Measurements from ENCODE around the gene IGSF21. TPM values are rescaled to one million over a fixed set of nuclear protein-coding genes. Genes with fewer than 3 reads are reported as not detected.

The IGSF21 gene
- total RNA-seq, 1 donor from 2014 or later = not detected

GRCh38 chr1:18312961-18313360 is 205.4 kb downstream of the IGSF21 start:
- H3K36me3 Mint-ChIP-seq (ENCODE audit: insufficient read depth) = no peaks in the 10 kb centered on the region
- no peaks in the 10 kb centered on the region for H3K4me1 Mint-ChIP-seq (ENCODE audit: low read depth)
- peaks cover 16% of the 10 kb centered on the region for H3K27me3 Mint-ChIP-seq
- TF ChIP-seq CTCF (IDR thresholded peaks at IDR 0.05; ENCODE audit: unreplicated experiment) = no peak
- no peak overlapping the region for H3K4me3 Mint-ChIP-seq (ENCODE audit: low read depth)
- H3K27ac Mint-ChIP-seq = no peak overlapping the region
- no peaks in the 10 kb centered on the region for H3K9me3 Mint-ChIP-seq (ENCODE audit: low read depth)
- no peak for DNase-seq (ENCODE audit: low spot score, unreplicated experiment)

- Mint-ChIP-seq H3K4me3 (ENCODE audit: low read depth) (no peak overlapping the region), H3K27me3 (peaks cover 13% of the 10 kb centered on the region), H3K36me3 (ENCODE audit: insufficient read depth) (no peaks in the 10 kb centered on the region), H3K9me3 (ENCODE audit: low read depth) (no peaks in the 10 kb centered on the region), H3K27ac (no peak overlapping the region), H3K4me1 (ENCODE audit: low read depth) (no peaks in the 10 kb centered on the region)
- TF ChIP-seq CTCF (IDR thresholded peaks at IDR 0.05; ENCODE audit: unreplicated experiment) = no peak
- no peak for DNase-seq (ENCODE audit: low spot score, unreplicated experiment)
Measured at GRCh38 chr1:18313523-18313922, 205.9 kb downstream of the IGSF21 start.

GRCh38 chr1:18314399-18314798 is 206.8 kb downstream of the IGSF21 start:
- Mint-ChIP-seq H3K9me3 (ENCODE audit: low read depth) (no peaks in the 10 kb centered on the region), H3K27me3 (peaks cover 13% of the 10 kb centered on the region), H3K27ac (no peak overlapping the region), H3K36me3 (ENCODE audit: insufficient read depth) (no peaks in the 10 kb centered on the region), H3K4me3 (ENCODE audit: low read depth) (no peak overlapping the region), H3K4me1 (ENCODE audit: low read depth) (no peaks in the 10 kb centered on the region)
- TF ChIP-seq CTCF (IDR thresholded peaks at IDR 0.05; ENCODE audit: unreplicated experiment) = no peak
- no peak for DNase-seq (ENCODE audit: low spot score, unreplicated experiment)

- DNase-seq (ENCODE audit: low spot score, unreplicated experiment) = no peak
- Mint-ChIP-seq H3K36me3 (ENCODE audit: insufficient read depth) (no peaks in the 10 kb centered on the region), H3K9me3 (ENCODE audit: low read depth) (no peaks in the 10 kb centered on the region), H3K27me3 (peaks cover 13% of the 10 kb centered on the region), H3K27ac (no peak overlapping the region), H3K4me1 (ENCODE audit: low read depth) (no peaks in the 10 kb centered on the region), H3K4me3 (ENCODE audit: low read depth) (no peak overlapping the region)
- TF ChIP-seq CTCF (IDR thresholded peaks at IDR 0.05; ENCODE audit: unreplicated experiment) = no peak
Measured at GRCh38 chr1:18315449-18315848, 207.9 kb downstream of the IGSF21 start.

- Mint-ChIP-seq H3K4me3 (ENCODE audit: low read depth) (no peak overlapping the region), H3K27ac (no peak overlapping the region), H3K27me3 (peaks cover 10% of the 10 kb centered on the region), H3K9me3 (ENCODE audit: low read depth) (no peaks in the 10 kb centered on the region), H3K4me1 (ENCODE audit: low read depth) (no peaks in the 10 kb centered on the region), H3K36me3 (ENCODE audit: insufficient read depth) (no peaks in the 10 kb centered on the region)
- no peak for DNase-seq (ENCODE audit: low spot score, unreplicated experiment)
- no peak for TF ChIP-seq CTCF (IDR thresholded peaks at IDR 0.05; ENCODE audit: unreplicated experiment)
Measured at GRCh38 chr1:18316764-18317163, 209.2 kb downstream of the IGSF21 start.
